HG03066 (cell line): ENCODE measurements around the gene PCDHA4.
"Not testable (repeated sequence)": the region's sequence is repeated elsewhere in the genome, so short reads cannot be mapped to it uniquely, and the experiment has no call there.

ENCODE experiments used
- ATAC-seq: cut with Tn5 transposase; IDR thresholded peaks from one replicate; pipeline ENCODE4 v1.9.1; 2021; ENCODE audit warnings: low read depth; ENCODE audit not compliant: unreplicated experiment

Gene PCDHA4

DNA sequence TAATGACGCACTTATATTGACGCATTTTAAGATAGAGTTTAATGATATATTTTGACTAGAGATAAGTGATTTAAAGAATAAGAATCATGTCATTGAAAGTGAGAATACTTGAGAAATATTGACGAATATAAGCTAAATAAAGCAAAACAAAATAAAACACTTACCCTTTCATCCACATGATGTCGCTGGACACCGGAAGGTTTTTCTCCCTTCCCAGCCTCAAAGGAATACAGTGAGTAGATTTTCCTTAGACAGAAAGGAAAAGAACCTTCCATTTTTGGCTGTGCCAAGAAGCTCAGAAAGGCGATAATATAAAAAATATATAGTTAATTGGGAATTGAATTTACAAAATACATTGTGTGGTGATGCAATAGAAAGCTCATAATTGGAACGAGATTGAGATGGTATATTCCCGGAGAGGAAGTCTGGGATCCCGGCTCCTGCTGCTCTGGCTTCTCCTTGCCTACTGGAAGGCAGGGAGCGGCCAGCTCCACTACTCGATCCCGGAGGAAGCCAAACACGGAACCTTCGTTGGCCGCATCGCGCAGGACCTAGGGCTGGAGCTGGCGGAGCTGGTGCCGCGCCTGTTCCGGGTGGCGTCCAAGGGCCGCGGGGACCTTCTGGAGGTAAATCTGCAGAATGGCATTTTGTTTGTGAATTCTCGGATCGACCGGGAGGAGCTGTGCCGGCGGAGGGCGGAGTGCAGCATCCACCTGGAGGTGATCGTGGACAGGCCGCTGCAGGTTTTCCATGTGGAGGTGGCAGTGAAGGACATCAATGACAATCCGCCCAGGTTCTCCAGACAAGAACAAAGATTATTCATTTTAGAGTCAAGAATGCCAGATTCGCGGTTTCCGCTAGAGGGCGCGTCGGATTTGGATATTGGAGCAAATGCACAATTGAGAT lies 14.8 kb downstream of the PCDHA4 start, which contains the start of gene PCDHA5:
Gene PCDHA5 (plus strand): TSS at position 239 of the 906 bp plus-strand sequence.
- ATAC-seq: no peak

GRCh38 chr5:140822281-140822629 lies 15.4 kb downstream of the PCDHA4 start:
- ATAC-seq: no peak

- ATAC-seq: not testable (repeated sequence)
Measured at GRCh38 chr5:140822969-140823368, 16.1 kb downstream of the PCDHA4 start.

DNA sequence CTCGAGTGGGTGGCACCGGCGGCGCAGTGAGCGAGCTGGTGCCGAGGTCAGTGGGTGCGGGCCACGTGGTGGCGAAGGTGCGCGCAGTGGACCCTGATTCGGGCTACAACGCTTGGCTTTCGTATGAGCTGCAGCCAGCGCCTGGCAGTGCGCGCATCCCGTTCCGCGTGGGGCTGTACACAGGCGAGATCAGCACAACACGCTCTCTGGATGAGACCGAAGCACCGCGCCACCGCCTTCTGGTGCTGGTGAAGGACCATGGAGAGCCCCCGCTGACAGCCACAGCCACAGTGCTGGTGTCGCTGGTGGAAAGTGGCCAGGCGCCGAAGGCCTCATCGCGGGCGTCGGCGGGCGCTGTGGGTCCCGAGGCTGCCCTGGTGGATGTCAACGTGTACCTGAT lies 16.6 kb downstream of the PCDHA4 start:
- no peak for ATAC-seq

GRCh38 chr5:140827704-140828361 lies 21.0 kb downstream of the PCDHA4 start, which contains the start of gene PCDHA6:
TSS of gene PCDHA6 (plus strand) at chr5:140827960. CDS start at chr5:140828092, 132 bp downstream.
- ATAC-seq: no peak

DNA sequence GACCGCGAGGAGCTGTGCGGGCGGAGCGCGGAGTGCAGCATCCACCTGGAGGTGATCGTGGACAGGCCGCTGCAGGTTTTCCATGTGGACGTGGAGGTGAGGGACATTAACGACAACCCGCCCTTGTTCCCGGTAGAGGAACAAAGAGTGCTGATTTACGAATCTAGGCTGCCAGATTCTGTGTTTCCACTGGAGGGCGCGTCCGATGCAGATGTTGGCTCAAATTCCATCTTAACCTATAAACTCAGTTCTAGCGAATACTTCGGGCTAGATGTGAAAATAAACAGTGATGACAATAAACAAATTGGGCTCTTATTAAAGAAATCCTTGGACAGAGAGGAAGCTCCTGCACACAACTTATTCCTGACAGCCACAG lies 21.5 kb downstream of the PCDHA4 start:
- no peak for ATAC-seq

- not testable (repeated sequence) for ATAC-seq
Measured at GRCh38 chr5:140829511-140830501, 22.9 kb downstream of the PCDHA4 start.

DNA sequence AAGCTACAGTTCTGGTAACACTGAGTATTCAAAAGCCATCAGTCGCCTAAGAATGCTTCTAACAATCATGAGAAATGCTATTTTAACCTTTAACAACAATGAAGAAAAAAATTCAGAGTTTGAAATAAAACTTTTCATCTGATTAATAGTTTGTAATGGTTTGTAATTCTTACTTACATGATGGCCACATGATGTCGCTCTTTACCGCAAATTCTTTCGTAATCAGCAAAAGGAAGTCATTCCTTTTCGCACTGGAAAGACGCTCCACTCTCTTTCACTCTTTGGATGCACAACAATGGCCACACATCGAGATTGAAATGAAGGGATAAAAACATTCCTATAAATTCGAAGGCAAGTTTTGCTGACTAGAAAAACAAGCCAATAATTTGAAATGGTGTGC lies 27.1 kb downstream of the PCDHA4 start, which contains the start of gene PCDHA7:
Gene PCDHA7 (plus strand): TSS at position 277 of the 400 bp plus-strand sequence. CDS start 115 bp downstream, at position 392.
- no peak for ATAC-seq

DNA sequence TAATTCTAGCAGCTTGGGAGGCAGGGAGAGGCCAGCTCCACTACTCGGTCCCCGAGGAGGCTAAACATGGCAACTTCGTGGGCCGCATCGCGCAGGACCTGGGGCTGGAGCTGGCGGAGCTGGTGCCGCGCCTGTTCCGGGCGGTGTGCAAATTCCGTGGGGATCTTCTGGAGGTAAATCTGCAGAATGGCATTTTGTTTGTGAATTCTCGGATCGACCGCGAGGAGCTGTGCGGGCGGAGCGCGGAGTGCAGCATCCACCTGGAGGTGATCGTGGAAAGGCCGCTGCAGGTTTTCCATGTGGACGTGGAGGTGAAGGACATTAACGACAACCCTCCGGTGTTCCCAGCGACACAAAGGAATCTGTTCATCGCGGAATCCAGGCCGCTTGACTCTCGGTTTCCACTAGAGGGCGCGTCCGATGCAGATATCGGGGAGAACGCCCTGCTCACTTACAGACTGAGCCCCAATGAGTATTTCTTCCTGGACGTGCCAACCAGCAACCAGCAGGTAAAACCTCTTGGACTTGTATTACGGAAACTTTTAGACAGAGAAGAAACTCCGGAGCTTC lies 27.7 kb downstream of the PCDHA4 start:
- not testable (repeated sequence) for ATAC-seq

- ATAC-seq: no peak
Measured at GRCh38 chr5:140835622-140836510, 29.0 kb downstream of the PCDHA4 start.

- no peak for ATAC-seq
Measured at GRCh38 chr5:140840978-140841962, 34.4 kb downstream of the PCDHA4 start, which contains the start of gene PCDHA8. TSS of gene PCDHA8 (plus strand) at chr5:140841187. CDS start at chr5:140841322, 135 bp downstream.

- ATAC-seq: no peak
Measured at GRCh38 chr5:140842798-140843733, 36.2 kb downstream of the PCDHA4 start.

- not testable (repeated sequence) for ATAC-seq
Measured at GRCh38 chr5:140848139-140849102, 41.6 kb downstream of the PCDHA4 start, which contains the start of gene PCDHA9. TSS of gene PCDHA9 (plus strand) at chr5:140848382. CDS start at chr5:140848496, 114 bp downstream.

DNA sequence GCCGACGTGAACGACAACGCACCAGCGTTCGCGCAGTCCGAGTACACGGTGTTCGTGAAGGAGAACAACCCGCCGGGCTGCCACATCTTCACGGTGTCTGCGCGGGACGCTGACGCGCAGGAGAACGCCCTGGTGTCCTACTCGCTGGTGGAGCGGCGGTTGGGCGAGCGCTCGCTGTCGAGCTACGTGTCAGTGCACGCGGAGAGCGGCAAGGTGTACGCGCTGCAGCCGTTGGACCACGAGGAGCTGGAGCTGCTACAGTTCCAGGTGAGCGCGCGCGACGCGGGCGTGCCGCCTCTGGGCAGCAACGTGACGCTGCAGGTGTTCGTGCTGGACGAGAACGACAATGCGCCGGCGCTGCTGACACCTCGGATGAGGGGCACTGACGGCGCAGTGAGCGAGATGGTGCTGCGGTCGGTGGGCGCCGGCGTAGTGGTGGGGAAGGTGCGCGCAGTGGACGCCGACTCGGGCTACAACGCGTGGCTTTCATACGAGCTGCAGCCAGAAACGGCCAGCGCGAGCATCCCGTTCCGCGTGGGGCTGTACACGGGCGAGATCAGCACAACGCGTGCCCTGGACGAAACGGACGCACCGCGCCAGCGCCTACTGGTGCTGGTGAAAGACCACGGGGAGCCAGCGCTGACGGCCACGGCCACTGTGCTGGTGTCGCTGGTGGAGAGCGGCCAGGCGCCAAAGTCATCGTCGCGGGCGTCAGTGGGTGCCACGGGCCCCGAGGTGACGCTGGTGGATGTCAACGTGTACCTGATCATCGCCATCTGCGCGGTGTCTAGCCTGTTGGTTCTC lies 43.2 kb downstream of the PCDHA4 start:
- ATAC-seq: not testable (repeated sequence)
